ENCODE measurements around the gene KIF12. TPM values are rescaled to one million over a fixed set of nuclear protein-coding genes. Genes with fewer than 3 reads are reported as not detected.

KIF12 gene
- total and polyA plus RNA-seq, 2 experiments from 2014 or later = 4.2 to 4.3 TPM

GRCh38 chr9:114061292-114061691, 37.8 kb downstream of the KIF12 start:
- Histone ChIP-seq H3K9me2 (ENCODE audit: insufficient read depth) (0 out of 2 replicates have a peak, but pooled peaks cover 2% of the 10 kb centered on the region), H3K36me3 (ENCODE audit: insufficient read depth) (no peaks in the 10 kb centered on the region), H4K20me1 (replicated peaks; ENCODE audit: insufficient read depth) (no peaks in the 10 kb centered on the region; the same call in 1 of the 2 replicates), H3F3A (replicated peaks; ENCODE audit: low read depth) (no peaks in the 10 kb centered on the region), H3K4me3 (no peak overlapping the region), H3K27me3 (ENCODE audit: insufficient read depth) (no peaks in the 10 kb centered on the region), H2AFZ (no peak overlapping the region), H3K27ac (ENCODE audit: low read depth) (no peak overlapping the region), H3K4me1 (ENCODE audit: insufficient read depth) (no peaks in the 10 kb centered on the region), H3K4me2 (no peak overlapping the region), H3K79me2 (replicated peaks; ENCODE audit: insufficient read depth) (no peaks in the 10 kb centered on the region)
- DNase-seq (ENCODE audit: low spot score) = no peak
- Mint-ChIP-seq H3K36me3 (ENCODE audit: low read depth) (0 out of 3 replicates have a peak, but pooled peaks cover 4% of the 10 kb centered on the region), H3K9me3 (no peaks in the 10 kb centered on the region), H3K27ac (no peak overlapping the region), H3K4me3 (no peak overlapping the region), H3K4me1 (no peaks in the 10 kb centered on the region; the same call in 1 of the 3 replicates), H3K27me3 (ENCODE audit: insufficient read depth, low read depth, poor library complexity) (peaks cover 11% of the 10 kb centered on the region)
- TF ChIP-seq ZNF462 (CRISPR knock-in tag; IDR thresholded peaks at IDR 0.05) = no peak
- TF ChIP-seq CREB1 (CRISPR knock-in tag; IDR thresholded peaks at IDR 0.05; ENCODE audit: low read depth) = no peak
- TF ChIP-seq NANOG (IDR thresholded peaks at IDR 0.05; ENCODE audit: borderline replicate concordance) = no peak
- no peak for TF ChIP-seq STAT1 (IDR thresholded peaks at IDR 0.05; ENCODE audit: unreplicated experiment)
- no peak for TF ChIP-seq POLR2AphosphoS5 (IDR thresholded peaks at IDR 0.05; ENCODE audit: low read depth)
- TF ChIP-seq JUNB (IDR thresholded peaks at IDR 0.05; ENCODE audit: unreplicated experiment) = no peak
- no peak for TF ChIP-seq EZH2phosphoT487 (IDR thresholded peaks at IDR 0.05; ENCODE audit: unreplicated experiment)
- TF ChIP-seq ETS1 (IDR thresholded peaks at IDR 0.05) = no peak
- no peak for TF ChIP-seq CTCF (conservative IDR thresholded peaks at IDR 0.05; ENCODE audit: low read depth in 2 of 2)
- no peak for TF ChIP-seq ZNF331 (CRISPR knock-in tag; IDR thresholded peaks at IDR 0.05; ENCODE audit: low read depth)
- no peak for TF ChIP-seq ZNF114 (CRISPR knock-in tag; IDR thresholded peaks at IDR 0.05)
- TF ChIP-seq EZH2 (IDR thresholded peaks at IDR 0.05; ENCODE audit: low read depth, unreplicated experiment) = no peak
- TF ChIP-seq REST (IDR thresholded peaks at IDR 0.05; ENCODE audit: unreplicated experiment) = no peak
- no peak for ATAC-seq
